ENCODE data around the gene NFX1.
A peak's percentile ranks its signal among the peaks of the same experiment; 100 is the strongest.
"Not testable (repeated sequence)": the region's sequence is repeated elsewhere in the genome, so short reads cannot be mapped to it uniquely, and the experiment has no call there.

Gene NFX1

GRCh38 chr9:33366979-33367480, 76.7 kb downstream of the NFX1 start:
- no peak for DNase-seq

GRCh38 chr9:33372900-33373299, 82.6 kb downstream of the NFX1 start:
- DNase-seq: no peak

- DNase-seq: no peak
These were observed 83.9 kb downstream of the NFX1 start for GRCh38 chr9:33374190-33374589.

GRCh38 chr9:33374634-33375237, 84.4 kb downstream of the NFX1 start:
- peak; percentile 54 for DNase-seq

- DNase-seq: no peak
These were observed 85.0 kb downstream of the NFX1 start for GRCh38 chr9:33375238-33375840.

- no peak for DNase-seq
These were observed 85.6 kb downstream of the NFX1 start for GRCh38 chr9:33375841-33376321.

- DNase-seq: no peak
These were observed 86.9 kb downstream of the NFX1 start for GRCh38 chr9:33377089-33377715.

GRCh38 chr9:33378121-33378795, 87.9 kb downstream of the NFX1 start:
- DNase-seq: no peak

GRCh38 chr9:33379666-33380389, 89.5 kb downstream of the NFX1 start:
- DNase-seq: no peak

- no peak for DNase-seq
These were observed 90.2 kb downstream of the NFX1 start for GRCh38 chr9:33380390-33381094.

GRCh38 chr9:33381231-33381791, 91.0 kb downstream of the NFX1 start:
- no peak for DNase-seq

- not testable (repeated sequence) for DNase-seq
These were observed 92.1 kb downstream of the NFX1 start for GRCh38 chr9:33382397-33382796.

- DNase-seq: not testable (repeated sequence)
These were observed 93.1 kb downstream of the NFX1 start for GRCh38 chr9:33383396-33383795.

- not testable (repeated sequence) for DNase-seq
These were observed 95.2 kb downstream of the NFX1 start for GRCh38 chr9:33385536-33385935.

GRCh38 chr9:33385979-33386640, 95.8 kb downstream of the NFX1 start:
- not testable (repeated sequence) for DNase-seq

GRCh38 chr9:33386641-33386996, 96.3 kb downstream of the NFX1 start:
- not testable (repeated sequence) for DNase-seq

GRCh38 chr9:33386998-33387397, 96.7 kb downstream of the NFX1 start:
- DNase-seq: not testable (repeated sequence)

GRCh38 chr9:33388110-33388994, 98.0 kb downstream of the NFX1 start:
- no peak for DNase-seq

- DNase-seq: peak; percentile 15
These were observed 100.9 kb downstream of the NFX1 start for GRCh38 chr9:33391111-33391771.

- not testable (repeated sequence) for DNase-seq
These were observed 102.3 kb downstream of the NFX1 start for GRCh38 chr9:33392591-33393021.

All from NCI-H1092 (cell line).